Peyer's patch (tissue), 4 donors: ENCODE measurements around the gene TNK2.

ENCODE experiments used
- CTCF ChIP-seq, 6 experiments: fragments of 450-650 bp in 4 of 6; fragments of 200-600 bp in 2 of 6; sonication (generic) in 1 of 6; IDR thresholded peaks; one replicate each; pipeline ENCODE4 v1.5.1; 2017 to 2019; ENCODE audit warnings: antibody characterized with exemption in 6 of 6, mild to moderate bottlenecking in 3 of 6, moderate library complexity in 1 of 6
- POLR2A ChIP-seq, 2 donors: fragments of 450-650 bp; IDR thresholded peaks; one replicate each; pipeline ENCODE4 v1.5.1; 2017; ENCODE audit warnings: antibody characterized with exemption in 2 of 2, mild to moderate bottlenecking in 2 of 2, moderate library complexity in 2 of 2

- no peak for TF ChIP-seq CTCF (IDR thresholded peaks at IDR 0.05)
- TF ChIP-seq POLR2A (IDR thresholded peaks at IDR 0.05), result no peak
Measured at GRCh38 chr3:195825857-195826804, 82.2 kb downstream of the TNK2 start.
